WERI-Rb-1 (cell line): ENCODE data around the gene DESI1.
"Not testable (repeated sequence)": the region's sequence is repeated elsewhere in the genome, so short reads cannot be mapped to it uniquely, and the experiment has no call there.

Experiments used
- DNase-seq: peaks from one replicate; pipeline ENCODE4 v3.0.0-alpha.2; 2020
- H3K27ac ChIP-seq: fragments of 250-450 bp; sonication (Bioruptor Pico); 2 replicates; pipeline ENCODE4 v1.5.1; 2020; ENCODE audit warnings: mild to moderate bottlenecking, moderate library complexity
- H3K27me3 ChIP-seq: fragments of 250-450 bp; sonication (Bioruptor Pico); 2 replicates; pipeline ENCODE4 v1.5.1; 2021; ENCODE audit warnings: mild to moderate bottlenecking, low read depth, moderate library complexity; ENCODE audit not compliant: insufficient read depth, severe bottlenecking
- H3K36me3 ChIP-seq: fragments of 250-450 bp; sonication (Bioruptor Pico); 2 replicates; pipeline ENCODE4 v1.5.1; 2020; ENCODE audit warnings: mild to moderate bottlenecking, moderate library complexity
- H3K4me3 ChIP-seq: 2 replicates; pipeline ENCODE4 v1.5.1; 2011; ENCODE audit warnings: low read depth, mild to moderate bottlenecking, control low read depth, low read length
- H3K9me3 ChIP-seq: fragments of 250-450 bp; sonication (Bioruptor Pico); 2 replicates; pipeline ENCODE4 v1.5.1; 2021; ENCODE audit warnings: mild to moderate bottlenecking, moderate library complexity; ENCODE audit not compliant: severe bottlenecking
- CTCF ChIP-seq: IDR thresholded peaks from 2 replicates; pipeline ENCODE4 v1.5.1; 2011; ENCODE audit warnings: low read depth, mild to moderate bottlenecking, control low read depth, inconsistent platforms, low read length

Gene DESI1

GRCh38 chr22:41561335-41561734 lies 59.5 kb downstream of the DESI1 start:
- peak overlapping the region; percentile 81 for H3K27ac ChIP-seq
- TF ChIP-seq CTCF = no peak
- peak overlapping the region; percentile 36 for H3K4me3 ChIP-seq

GRCh38 chr22:41560095-41560471 lies 60.8 kb downstream of the DESI1 start:
- Histone ChIP-seq H3K4me3 (no peak overlapping the region), H3K9me3 (no peaks in the 10 kb centered on the region), H3K27ac (no peak overlapping the region), H3K36me3 (no peaks in the 10 kb centered on the region), H3K27me3 (no peaks in the 10 kb centered on the region)
- no peak for TF ChIP-seq CTCF
- DNase-seq = no peak

More at GRCh38 chr22:41561335-41561734, 59.5 kb downstream of the DESI1 start:
- DNase-seq = peak; percentile 46
- no peaks in the 10 kb centered on the region for H3K9me3 ChIP-seq
- no peaks in the 10 kb centered on the region for H3K36me3 ChIP-seq
- H3K27me3 ChIP-seq = no peaks in the 10 kb centered on the region

- H3K36me3 ChIP-seq, H3K4me3 ChIP-seq, H3K9me3 ChIP-seq, H3K27ac ChIP-seq, H3K27me3 ChIP-seq, DNase-seq: not testable (repeated sequence)
Measured at GRCh38 chr22:41558241-41558630, 62.6 kb downstream of the DESI1 start.

GRCh38 chr22:41557401-41558240 lies 63.2 kb downstream of the DESI1 start:
- Histone ChIP-seq H3K4me3 (no peak overlapping the region), H3K27ac (peak overlapping the region; percentile 52; the same call in 1 of the 2 replicates), H3K27me3 (no peaks in the 10 kb centered on the region), H3K36me3 (no peaks in the 10 kb centered on the region), H3K9me3 (no peaks in the 10 kb centered on the region)
- DNase-seq = peak; percentile 42
- TF ChIP-seq CTCF = no peak

- Histone ChIP-seq H3K27ac (no peak overlapping the region), H3K9me3 (no peaks in the 10 kb centered on the region), H3K36me3 (no peaks in the 10 kb centered on the region), H3K27me3 (no peaks in the 10 kb centered on the region), H3K4me3 (no peak overlapping the region)
- DNase-seq = no peak
- no peak for TF ChIP-seq CTCF
Measured at GRCh38 chr22:41556561-41556960, 64.3 kb downstream of the DESI1 start.

GRCh38 chr22:41555325-41555982 lies 65.4 kb downstream of the DESI1 start:
- no peak for TF ChIP-seq CTCF

More at GRCh38 chr22:41555325-41555982, 65.4 kb downstream of the DESI1 start:
- no peak for DNase-seq
- no peaks in the 10 kb centered on the region for H3K27me3 ChIP-seq
- H3K36me3 ChIP-seq = no peaks in the 10 kb centered on the region
- no peak overlapping the region for H3K4me3 ChIP-seq
- no peak overlapping the region for H3K27ac ChIP-seq
- no peaks in the 10 kb centered on the region for H3K9me3 ChIP-seq
